Lung (tissue), 12 donors: ENCODE measurements around the gene ZFYVE28. TPM values are rescaled to one million over a fixed set of nuclear protein-coding genes. Genes with fewer than 3 reads are reported as not detected.

Experiments used
- ATAC-seq: fragments of 200-7000 bp; cut with Tn5 transposase; one replicate; pipeline ENCODE4 v1.9.1; 2020; ENCODE audit warnings: moderate number of reproducible peaks; ENCODE audit not compliant: insufficient read depth, low FRiP score
- DNase-seq, 3 donors: peaks; one replicate each; pipeline ENCODE4 v3.0.0-alpha.2; 2013 to 2017
- H3K27ac ChIP-seq, 2 donors: one replicate each; pipeline ENCODE4 v1.5.1; 2013; ENCODE audit warnings: mild to moderate bottlenecking in 2 of 2, moderate library complexity in 2 of 2, control low read depth in 1 of 2, inconsistent platforms in 1 of 2, low read depth in 1 of 2, low read length in 1 of 2
- H3K27me3 ChIP-seq, 3 donors: one replicate each; pipeline ENCODE4 v1.5.1; 2013; ENCODE audit warnings: low read length in 2 of 3; ENCODE audit not compliant: control insufficient read depth in 3 of 3, insufficient read depth in 3 of 3
- H3K36me3 ChIP-seq, 4 donors: one replicate each; pipeline ENCODE4 v1.5.1; 2013; ENCODE audit warnings: low read length in 4 of 4, mild to moderate bottlenecking in 1 of 4, moderate library complexity in 1 of 4; ENCODE audit not compliant: control insufficient read depth in 4 of 4, insufficient read depth in 4 of 4
- H3K4me1 ChIP-seq, 5 donors: one replicate each; pipeline ENCODE4 v1.5.1; 2013; ENCODE audit warnings: low read length in 5 of 5, mild to moderate bottlenecking in 2 of 5, moderate library complexity in 1 of 5; ENCODE audit not compliant: control insufficient read depth in 5 of 5, insufficient read depth in 5 of 5
- H3K4me3 ChIP-seq: one replicate; pipeline ENCODE4 v1.5.1; 2013; ENCODE audit warnings: mild to moderate bottlenecking, control low read depth, moderate library complexity
- H3K9ac ChIP-seq, 2 donors: one replicate each; pipeline ENCODE4 v1.5.1; 2013; ENCODE audit warnings: low read length in 2 of 2, control low read depth in 1 of 2; ENCODE audit not compliant: insufficient read depth in 1 of 2
- H3K9me3 ChIP-seq, 4 donors: one replicate each; pipeline ENCODE4 v1.5.1; 2013; ENCODE audit warnings: low read length in 3 of 4, mild to moderate bottlenecking in 1 of 4, moderate library complexity in 1 of 4; ENCODE audit not compliant: control insufficient read depth in 4 of 4, insufficient read depth in 3 of 4
- CTCF ChIP-seq: IDR thresholded peaks from 2 replicates; pipeline ENCODE4 v1.5.1; 2012; ENCODE audit warnings: mild to moderate bottlenecking; ENCODE audit errors: control extremely low read depth, extremely low read depth
- WGBS, 2 donors: extraction: QIAGEN DNeasy Blood & Tissue Kit; methylation state at CpG; one replicate each; pipeline ENCODE4 v1.1.7; 2013; 5-methylcytosine and 5-hydroxymethylcytosine counted together
- polyA plus RNA-seq, 2 donors: library from polyadenylated mRNA; stranded (reverse); fragments of 200-250 nt; gene quantifications; one replicate each; pipeline ENCODE4 v1.2.1, GENCODE V29; 2013
- total RNA-seq, 2 donors: library from RNA; depleted of rRNA in 1 of 2; stranded (reverse); fragments of >200 nt in 1 of 2; gene quantifications; one replicate each; pipeline ENCODE4 v1.2.1, GENCODE V29; 2014 to 2021
- donor health status: control.
- donor health status: control.
- donor health status: Bipolar disorder and iron deficiency.
- donor health status: healthy.
- donor health status: DM: yes; HTN: yes; CAD: no.

The ZFYVE28 gene
- total and polyA plus RNA-seq, 4 donors: 6.8 to 10.3 (median 7.6) TPM

- no peak for TF ChIP-seq CTCF
- DNase-seq (no peak), ATAC-seq (no peak)
- Histone ChIP-seq H3K27me3 (no peaks in the 10 kb centered on the region), H3K27ac (no peak overlapping the region), H3K36me3 (no peaks in the 10 kb centered on the region), H3K9ac (no peak overlapping the region), H3K9me3 (peaks cover 0 to 2% (median 0%) of the 10 kb centered on the region in 4 donors), H3K4me1 (peaks cover 0 to 2% (median 0%) of the 10 kb centered on the region in 5 donors), H3K4me3 (no peak overlapping the region)
- WGBS, 2 donors: 85 to 86% methylated on average over 30 of the region's 30 CpGs
These were observed 18.5 kb upstream of the ZFYVE28 start for GRCh38 chr4:2436761-2437474.

GRCh38 chr4:2436301-2436700, 17.9 kb upstream of the ZFYVE28 start:
- ATAC-seq (no peak), DNase-seq (no peak)
- no peaks in the 10 kb centered on the region for H3K27me3 ChIP-seq
- no peak overlapping the region for H3K9ac ChIP-seq
- H3K27ac ChIP-seq: no peak overlapping the region
- H3K36me3 ChIP-seq: no peaks in the 10 kb centered on the region
- no peaks in the 10 kb centered on the region for H3K4me1 ChIP-seq
- 69 to 70% methylated on average over 10 of the region's 10 CpGs for WGBS, 2 donors
- H3K4me3 ChIP-seq: no peak overlapping the region
- TF ChIP-seq CTCF: no peak
- H3K9me3 ChIP-seq: peaks cover 0 to 2% (median 0%) of the 10 kb centered on the region in 4 donors

GRCh38 chr4:2434420-2434819, 16.0 kb upstream of the ZFYVE28 start:
- ATAC-seq (no peak), DNase-seq (no peak)
- WGBS, 2 donors: 64 to 73% methylated on average over 9 of the region's 9 CpGs
- no peak for TF ChIP-seq CTCF
- Histone ChIP-seq H3K4me1 (no peaks in the 10 kb centered on the region), H3K9ac (no peak overlapping the region), H3K27me3 (no peaks in the 10 kb centered on the region), H3K27ac (no peak overlapping the region), H3K4me3 (no peak overlapping the region), H3K36me3 (no peaks in the 10 kb centered on the region), H3K9me3 (peaks cover 0 to 2% (median 0%) of the 10 kb centered on the region in 4 donors)
